B cell (primary cell): Measurements from ENCODE around the gene LYRM2. TPM values are rescaled to one million over a fixed set of nuclear protein-coding genes. Genes with fewer than 3 reads are reported as not detected.

Experiments
- ATAC-seq: fragments of 200-7000 bp; cut with Tn5 transposase; one replicate; pipeline ENCODE4 v1.10.0; 2021; ENCODE audit warnings: low read depth, mild to moderate bottlenecking, moderate number of reproducible peaks, moderate library complexity
- CTCF ChIA-PET: fragments of 350-600 bp; sonication (Branson Sonifier 250); formaldehyde crosslinking; loops from one replicate; lab custom pipeline; 2021; ENCODE audit warnings: antibody characterized with exemption, inconsistent platforms; lab: Charles Lee
- POLR2A ChIA-PET: fragments of 350-600 bp; sonication (Branson Sonifier 250); formaldehyde crosslinking; loops from one replicate; lab custom pipeline; 2021; ENCODE audit warnings: antibody characterized with exemption; lab: Charles Lee
- DNase-seq: peaks from one replicate; pipeline ENCODE4 v3.0.0; 2013
- H2AFZ ChIP-seq: 2 replicates; pipeline ENCODE4 v1.6.1; 2012; ENCODE audit warnings: mild to moderate bottlenecking, low read depth, low read length; ENCODE audit not compliant: insufficient read depth, poor library complexity, severe bottlenecking
- H3K27ac ChIP-seq, 2 donors: 1 replicate in 1 of 2; 2 replicates in 1 of 2; pipeline ENCODE4 v1.5.1; 2012 to 2013; ENCODE audit warnings: low read length in 2 of 2, mild to moderate bottlenecking in 2 of 2, moderate library complexity in 1 of 2
- H3K27me3 ChIP-seq, 4 experiments: fragments of 200-600 bp in 1 of 4; sonication (generic) in 1 of 4; replicated peaks in 1 of 4; 1 replicate in 2 of 4; 2 replicates in 2 of 4; pipeline versions ENCODE4 v1.6.1 to v1.7.0; 2013 to 2016; ENCODE audit warnings: low read length in 3 of 4, mild to moderate bottlenecking in 2 of 4, mixed read lengths in 1 of 4, moderate library complexity in 1 of 4; ENCODE audit not compliant: insufficient read depth in 4 of 4, control insufficient read depth in 3 of 4; ENCODE audit errors: control extremely low read depth in 1 of 4
- H3K36me3 ChIP-seq, 2 experiments: replicated peaks in 1 of 2; 1 replicate in 1 of 2; 2 replicates in 1 of 2; pipeline versions ENCODE4 v1.6.1 to v1.7.1; 2013; ENCODE audit warnings: low read length in 1 of 2; ENCODE audit not compliant: insufficient read depth in 2 of 2, control insufficient read depth in 1 of 2; ENCODE audit errors: control extremely low read depth in 1 of 2, extremely low read depth in 1 of 2
- H3K4me1 ChIP-seq, 2 donors: fragments of 200-600 bp in 1 of 2; sonication (generic) in 1 of 2; 1 replicate in 1 of 2; 2 replicates in 1 of 2; pipeline versions ENCODE4 v1.5.1 to v1.6.1; 2013 to 2017; ENCODE audit warnings: low read length in 2 of 2; ENCODE audit not compliant: control insufficient read depth in 2 of 2, insufficient read depth in 2 of 2
- H3K4me2 ChIP-seq: replicated peaks from 2 replicates; pipeline ENCODE3; 2012; ENCODE audit warnings: mild to moderate bottlenecking, low read depth, low read length; ENCODE audit not compliant: poor library complexity, severe bottlenecking
- H3K4me3 ChIP-seq, 5 experiments: fragments of 200-600 bp in 1 of 5; sonication (generic) in 1 of 5; 1 replicate in 3 of 5; 2 replicates in 2 of 5; pipeline versions ENCODE4 v1.5.1 to v1.7.0; 2011 to 2016; ENCODE audit warnings: low read length in 4 of 5, mild to moderate bottlenecking in 4 of 5, low read depth in 2 of 5, control low read depth in 1 of 5, moderate library complexity in 1 of 5; ENCODE audit not compliant: insufficient read depth in 1 of 5; ENCODE audit errors: control extremely low read depth in 1 of 5, extremely low read depth in 1 of 5
- H3K79me2 ChIP-seq: fragments of 200-600 bp; sonication (generic); one replicate; pipeline ENCODE4 v1.6.0; 2016; ENCODE audit warnings: low read length; ENCODE audit not compliant: control insufficient read depth, insufficient read depth
- H3K9ac ChIP-seq: fragments of 200-600 bp; sonication (generic); 2 replicates; pipeline ENCODE4 v1.6.1; 2017; ENCODE audit warnings: mild to moderate bottlenecking, low read length, moderate library complexity
- H3K9me3 ChIP-seq, 3 donors: one replicate each; pipeline versions ENCODE4 v1.6.1 to v1.7.1; 2013; ENCODE audit warnings: low read length in 2 of 3; ENCODE audit not compliant: control insufficient read depth in 2 of 3, insufficient read depth in 1 of 3; ENCODE audit errors: control extremely low read depth in 1 of 3
- H4K20me1 ChIP-seq: 2 replicates; pipeline ENCODE4 v1.6.0; 2012; ENCODE audit warnings: mild to moderate bottlenecking, low read length; ENCODE audit not compliant: insufficient read depth, control insufficient read depth, poor library complexity, severe bottlenecking
- H3K27ac Mint-ChIP-seq: one replicate; pipeline ENCODE4 v1.8.0; 2021; ENCODE audit warnings: mixed read lengths
- H3K27me3 Mint-ChIP-seq: one replicate; pipeline ENCODE4 v1.8.0; 2021; ENCODE audit warnings: mixed read lengths
- H3K4me1 Mint-ChIP-seq: one replicate; pipeline ENCODE4 v1.8.0; 2021; ENCODE audit warnings: mixed read lengths
- H3K4me3 Mint-ChIP-seq: one replicate; pipeline ENCODE4 v1.8.0; 2021; ENCODE audit warnings: mixed read lengths
- H3K9me3 Mint-ChIP-seq: one replicate; pipeline ENCODE4 v1.8.0; 2022; ENCODE audit warnings: mixed read lengths; ENCODE audit not compliant: insufficient read depth
- CTCF ChIP-seq: fragments of 200-600 bp; IDR thresholded peaks from one replicate; pipeline ENCODE4 v1.8.0; 2022; ENCODE audit warnings: antibody characterized with exemption, mild to moderate bottlenecking
- EZH2 ChIP-seq: IDR thresholded peaks from 2 replicates; pipeline ENCODE4 v1.6.1; 2012; ENCODE audit warnings: borderline replicate concordance, low read depth, mild to moderate bottlenecking, moderate library complexity, low read length; ENCODE audit not compliant: insufficient read depth, poor library complexity, severe bottlenecking
- WGBS: methylation state at CpG from one replicate; pipeline ENCODE4 v1.1.5; 2013; ENCODE audit warnings: missing lambda C conversion rate; ENCODE audit not compliant: insufficient coverage; 5-methylcytosine and 5-hydroxymethylcytosine counted together
- intact Hi-C: fragments of 100-400 bp; cut with micrococcal nuclease; formaldehyde crosslinking; loops from one replicate; pipeline ENCODE4 v1.10.0; 2022
- polyA plus RNA-seq: library from polyadenylated mRNA; depleted of rRNA; stranded (reverse); fragments of >200 nt; gene quantifications from 2 replicates; pipeline ENCODE4 v1.2.3, GENCODE V29; 2012
- total RNA-seq, 2 donors: library from RNA; stranded (reverse); fragments of 120-200 nt in 1 of 2; gene quantifications; 1 replicate in 1 of 2; 2 replicates in 1 of 2; pipeline versions ENCODE4 v1.2.3 to v1.2.4, GENCODE V29; 2013 to 2022

LYRM2 gene
- total and polyA plus RNA-seq, 2 donors (not counting 1 experiment from before 2014, with no cell fraction given) = 17.6 to 33.7 TPM

- no peak for ATAC-seq
These were observed 120.0 kb downstream of the LYRM2 start for GRCh38 chr6:89518352-89519055.

More at GRCh38 chr6:89518352-89519055, 120.0 kb downstream of the LYRM2 start:
- Histone ChIP-seq H2AFZ (no peak overlapping the region), H3K4me3 (no peak overlapping the region), H3K9me3 (peaks cover 0 to 2% (median 0%) of the 10 kb centered on the region in 3 donors), H3K4me1 (no peaks in the 10 kb centered on the region), H3K27me3 (no peaks in the 10 kb centered on the region), H3K79me2 (no peaks in the 10 kb centered on the region), H4K20me1 (no peaks in the 10 kb centered on the region), H3K4me2 (no peak overlapping the region), H3K27ac (no peak overlapping the region), H3K9ac (no peak overlapping the region), H3K36me3 (no peaks in the 10 kb centered on the region)
- ChIA-PET CTCF (no interaction called here), POLR2A (no interaction called here)
- no peak overlapping the region for H3K27ac Mint-ChIP-seq
- intact Hi-C loops = no loop called here
- no peak for DNase-seq
- TF ChIP-seq CTCF = no peak
- no peak for TF ChIP-seq EZH2
- H3K9me3 Mint-ChIP-seq = no peaks in the 10 kb centered on the region
- H3K4me3 Mint-ChIP-seq = no peak overlapping the region
- H3K4me1 Mint-ChIP-seq = no peaks in the 10 kb centered on the region
- WGBS = 71% methylated on average over 1 of the region's 4 CpGs
- no peaks in the 10 kb centered on the region for H3K27me3 Mint-ChIP-seq

Other genes starting within 250 kb of the LYRM2 start
- gene RRAGD, start 226.5 kb downstream of the LYRM2 start, total RNA-seq = 2.7 and 4.5 TPM in 2 replicates
- 0.27 and 0.58 TPM in 2 replicates for gene RRAGD, start 226.5 kb downstream of the LYRM2 start, polyA plus RNA-seq
- 10.5 and 15.0 TPM in 2 replicates for gene ANKRD6, start 205.6 kb downstream of the LYRM2 start, total RNA-seq
- gene ANKRD6, start 205.6 kb downstream of the LYRM2 start, polyA plus RNA-seq = 2.9 and 3.8 TPM in 2 replicates
- 59.5 and 66.6 TPM in 2 replicates for gene MDN1, start 181.0 kb upstream of the LYRM2 start, total RNA-seq
- gene MDN1, start 181.0 kb upstream of the LYRM2 start, polyA plus RNA-seq = 15.8 and 16.5 TPM in 2 replicates
- 30.6 and 32.1 TPM in 2 replicates for gene CASP8AP2, start 191.1 kb upstream of the LYRM2 start, total RNA-seq
- gene CASP8AP2, start 191.1 kb upstream of the LYRM2 start, polyA plus RNA-seq = 5.9 and 7.9 TPM in 2 replicates